SK-N-SH (cell line): ENCODE data around the gene RHOJ. TPM values are rescaled to one million over a fixed set of nuclear protein-coding genes. Genes with fewer than 3 reads are reported as not detected.
"Not testable (repeated sequence)": the region's sequence is repeated elsewhere in the genome, so short reads cannot be mapped to it uniquely, and the experiment has no call there.

Experiments used
- CTCF ChIA-PET: fragments of 300-600, 350-600 bp; formaldehyde crosslinking; extraction: SDS; loops from one replicate; lab custom pipeline; 2021; lab: Yijun Ruan, JAX
- POLR2A ChIA-PET: fragments of 350-600 bp; sonication (Branson Sonifier 250); formaldehyde crosslinking; extraction: SDS; loops from one replicate; lab custom pipeline; 2020; ENCODE audit warnings: antibody characterized with exemption, inconsistent platforms; lab: Yijun Ruan, JAX
- DNase-seq: peaks from one replicate; pipeline ENCODE4 v3.0.0; 2012
- H2AFZ ChIP-seq: fragments of 200-600 bp; sonication (generic); 2 replicates; pipeline ENCODE4 v1.8.1; 2016; ENCODE audit warnings: antibody characterized with exemption, mild to moderate bottlenecking, low read depth
- H3F3A ChIP-seq: fragments of 200-600 bp; sonication (generic); replicated peaks from 2 replicates; pipeline ENCODE3; 2016; ENCODE audit warnings: antibody characterized with exemption, mild to moderate bottlenecking; ENCODE audit not compliant: insufficient read depth
- H3K27ac ChIP-seq, 2 experiments: fragments of 200-500 bp in 1 of 2; fragments of 200-600 bp in 1 of 2; sonication (Bioruptor generic) in 1 of 2; sonication (generic), shearing (Covaris generic) in 1 of 2; 2 replicates each; pipeline versions ENCODE4 v1.5.1 to v1.6.1; 2014 to 2016; ENCODE audit warnings: low read depth in 2 of 2, inconsistent platforms in 1 of 2, low read length in 1 of 2, mild to moderate bottlenecking in 1 of 2, mixed read lengths in 1 of 2
- H3K27me3 ChIP-seq: fragments of 200-600 bp; sonication (generic), shearing (Covaris generic); 2 replicates; pipeline ENCODE4 v1.6.1; 2016; ENCODE audit warnings: mixed run types; ENCODE audit not compliant: insufficient read depth
- H3K36me3 ChIP-seq, 2 experiments: fragments of 200-500 bp in 1 of 2; fragments of 200-600 bp in 1 of 2; sonication (Bioruptor generic) in 1 of 2; sonication (generic) in 1 of 2; replicated peaks in 1 of 2; 2 replicates each; pipeline versions ENCODE3 to v1.5.1; 2014 to 2016; ENCODE audit warnings: low read length in 1 of 2, mild to moderate bottlenecking in 1 of 2; ENCODE audit not compliant: insufficient read depth in 2 of 2, control insufficient read depth in 1 of 2
- H3K4me1 ChIP-seq, 2 experiments: fragments of 200-500 bp in 1 of 2; fragments of 200-600 bp in 1 of 2; sonication (Bioruptor generic) in 1 of 2; sonication (generic), shearing (Covaris generic) in 1 of 2; 2 replicates each; pipeline versions ENCODE4 v1.5.1 to v1.6.1; 2014 to 2016; ENCODE audit warnings: low read depth in 1 of 2, low read length in 1 of 2, mixed run types in 1 of 2; ENCODE audit not compliant: insufficient read depth in 2 of 2, control insufficient read depth in 1 of 2
- H3K4me2 ChIP-seq: fragments of 200-600 bp; sonication (generic), shearing (Covaris generic); 2 replicates; pipeline ENCODE4 v1.6.1; 2017; ENCODE audit warnings: mixed run types
- H3K4me3 ChIP-seq, 2 experiments: fragments of 200-500 bp in 1 of 2; fragments of 200-600 bp in 1 of 2; sonication (Bioruptor generic) in 1 of 2; sonication (generic), shearing (Covaris generic) in 1 of 2; 2 replicates each; pipeline versions ENCODE4 v1.5.1 to v1.8.1; 2014 to 2016; ENCODE audit warnings: low read depth in 2 of 2, inconsistent platforms in 1 of 2, low read length in 1 of 2, mild to moderate bottlenecking in 1 of 2, mixed read lengths in 1 of 2, moderate library complexity in 1 of 2
- H3K79me2 ChIP-seq: fragments of 200-600 bp; sonication (generic); 2 replicates; pipeline ENCODE4 v1.8.1; 2017; ENCODE audit warnings: mild to moderate bottlenecking; ENCODE audit not compliant: insufficient read depth
- H3K9ac ChIP-seq: fragments of 200-600 bp; sonication (generic); 2 replicates; pipeline ENCODE4 v1.6.1; 2017; ENCODE audit warnings: mixed run types
- H3K9me2 ChIP-seq: fragments of 200-600 bp; sonication (generic); 2 replicates; pipeline ENCODE4 v1.6.1; 2017; ENCODE audit warnings: mixed run types
- H3K9me3 ChIP-seq: fragments of 200-600 bp; sonication (generic); 2 replicates; pipeline ENCODE4 v1.6.1; 2017; ENCODE audit warnings: mixed run types, mild to moderate bottlenecking, moderate library complexity
- H4K20me1 ChIP-seq: fragments of 200-600 bp; sonication (generic); 2 replicates; pipeline ENCODE4 v1.6.1; 2017; ENCODE audit warnings: mild to moderate bottlenecking, mixed run types; ENCODE audit not compliant: insufficient read depth
- CHD2 ChIP-seq: fragments of 150-350 bp; IDR thresholded peaks from 2 replicates; pipeline ENCODE4 v1.6.1; 2018; ENCODE audit warnings: low read length; ENCODE audit not compliant: partially characterized antibody
- ELF1 ChIP-seq: IDR thresholded peaks from 2 replicates; pipeline ENCODE4 v1.4.0; 2012
- EZH2phosphoT487 ChIP-seq: fragments of 200-600 bp; sonication (generic); IDR thresholded peaks from 2 replicates; pipeline ENCODE4 v1.6.1; 2017; ENCODE audit warnings: low read depth, mixed run types, mild to moderate bottlenecking, antibody characterized with exemption, moderate library complexity, borderline replicate concordance
- REST ChIP-seq: IDR thresholded peaks from 2 replicates; pipeline ENCODE4 v1.6.1; 2012; ENCODE audit warnings: mild to moderate bottlenecking, low read depth, low read length, moderate library complexity
- RFX5 ChIP-seq: IDR thresholded peaks from 2 replicates; pipeline ENCODE4 v1.6.1; 2012; ENCODE audit warnings: mild to moderate bottlenecking, improper control_type of control experiment, low read length
- SIN3A ChIP-seq: IDR thresholded peaks from 2 replicates; pipeline ENCODE4 v1.6.1; 2012; ENCODE audit warnings: low read depth, mild to moderate bottlenecking, low read length, moderate library complexity, borderline replicate concordance
- ZBTB33 ChIP-seq: IDR thresholded peaks from 2 replicates; pipeline ENCODE4 v1.4.0; 2012; ENCODE audit warnings: low read depth, borderline replicate concordance
- WGBS: methylation state at CpG from one replicate; pipeline ENCODE4 v1.1.6; 2017; ENCODE audit warnings: low lambda C conversion rate; 5-methylcytosine and 5-hydroxymethylcytosine counted together
- polyA plus RNA-seq, 3 experiments: library from polyadenylated mRNA; depleted of rRNA; stranded (reverse); fragments of >200 nt; gene quantifications; 2 replicates each; pipeline ENCODE4 v1.2.3, GENCODE V29; 2012
- TF ChIP-seq, protein P1 (sequence below): fragments of 150-350 bp; IDR thresholded peaks from 2 replicates; pipeline ENCODE4 v1.6.1; 2016; ENCODE audit warnings: mild to moderate bottlenecking, low read depth, low read length

RHOJ gene
- polyA plus RNA-seq, 1 of the 3 experiments (the other 2 are of a cell fraction): 12.1 TPM

GRCh38 chr14:63157195-63157594 lies 47.0 kb upstream of the RHOJ start:
- Histone ChIP-seq H4K20me1 (no peaks in the 10 kb centered on the region), H3K4me3 (no peak overlapping the region), H3K36me3 (no peaks in the 10 kb centered on the region), H3K4me1 (peaks cover 0 to 4% of the 10 kb centered on the region in 2 experiments; a peak in 1 of 4 replicates), H2AFZ (no peak overlapping the region), H3K27me3 (no peaks in the 10 kb centered on the region), H3K9me3 (no peaks in the 10 kb centered on the region), H3K27ac (no peak overlapping the region), H3K9me2 (no peaks in the 10 kb centered on the region), H3K4me2 (no peak overlapping the region), H3K79me2 (no peaks in the 10 kb centered on the region), H3F3A (no peaks in the 10 kb centered on the region), H3K9ac (no peak overlapping the region)
- ChIA-PET POLR2A (no interaction called here), CTCF (no interaction called here)
- no peak for DNase-seq
- 0% methylated on average over 2 of the region's 2 CpGs for WGBS
- TF ChIP-seq ZBTB33: no peak
- TF ChIP-seq EZH2phosphoT487: no peak
- no peak for TF ChIP-seq RFX5

- H3K9me3 ChIP-seq: peaks cover 7% of the 10 kb centered on the region; the same call in 1 of the 2 replicates
- no peaks in the 10 kb centered on the region for H3K9me2 ChIP-seq
- no peak for TF ChIP-seq ELF1
- TF ChIP-seq SIN3A: no peak
- TF ChIP-seq CHD2: no peak
- no peaks in the 10 kb centered on the region for H3K27me3 ChIP-seq
- no peak overlapping the region for H3K9ac ChIP-seq
- no peak overlapping the region for H2AFZ ChIP-seq
- ChIA-PET CTCF (no interaction called here), POLR2A (no interaction called here)
- H3K4me1 ChIP-seq: no peaks in the 10 kb centered on the region
- 39% methylated on average over 1 of the region's 1 CpG for WGBS
- H3K4me3 ChIP-seq: no peak overlapping the region
- H3K36me3 ChIP-seq: no peaks in the 10 kb centered on the region
- DNase-seq: no peak
- no peak overlapping the region for H3K4me2 ChIP-seq
- no peak overlapping the region for H3K27ac ChIP-seq
- no peaks in the 10 kb centered on the region for H3K79me2 ChIP-seq
- no peaks in the 10 kb centered on the region for H4K20me1 ChIP-seq
- no peaks in the 10 kb centered on the region for H3F3A ChIP-seq
These were observed 40.9 kb upstream of the RHOJ start for GRCh38 chr14:63163306-63163705.

- H3K4me3 ChIP-seq: no peak overlapping the region
- H3K79me2 ChIP-seq: no peaks in the 10 kb centered on the region
- CTCF ChIA-PET: no interaction called here
- no peaks in the 10 kb centered on the region for H3K27me3 ChIP-seq
- H3F3A ChIP-seq: no peaks in the 10 kb centered on the region
- no peak overlapping the region for H3K27ac ChIP-seq
- no peaks in the 10 kb centered on the region for H3K36me3 ChIP-seq
- H2AFZ ChIP-seq: no peak overlapping the region
- H3K4me2 ChIP-seq: no peak overlapping the region
- no peak overlapping the region for H3K9ac ChIP-seq
- H4K20me1 ChIP-seq: no peaks in the 10 kb centered on the region
- peaks cover 7% of the 10 kb centered on the region; the same call in 1 of the 2 replicates for H3K9me3 ChIP-seq
- no peak for DNase-seq
- no peaks in the 10 kb centered on the region for H3K9me2 ChIP-seq
- POLR2A ChIA-PET: no interaction called here
- WGBS: 0% methylated on average over 1 of the region's 2 CpGs
- TF ChIP-seq, protein P1, sequence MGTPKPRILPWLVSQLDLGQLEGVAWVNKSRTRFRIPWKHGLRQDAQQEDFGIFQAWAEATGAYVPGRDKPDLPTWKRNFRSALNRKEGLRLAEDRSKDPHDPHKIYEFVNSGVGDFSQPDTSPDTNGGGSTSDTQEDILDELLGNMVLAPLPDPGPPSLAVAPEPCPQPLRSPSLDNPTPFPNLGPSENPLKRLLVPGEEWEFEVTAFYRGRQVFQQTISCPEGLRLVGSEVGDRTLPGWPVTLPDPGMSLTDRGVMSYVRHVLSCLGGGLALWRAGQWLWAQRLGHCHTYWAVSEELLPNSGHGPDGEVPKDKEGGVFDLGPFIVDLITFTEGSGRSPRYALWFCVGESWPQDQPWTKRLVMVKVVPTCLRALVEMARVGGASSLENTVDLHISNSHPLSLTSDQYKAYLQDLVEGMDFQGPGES: no peak
- TF ChIP-seq REST: peak; percentile 81; the same call in 1 of the 2 replicates
- no peaks in the 10 kb centered on the region for H3K4me1 ChIP-seq
These were observed 40.0 kb upstream of the RHOJ start for GRCh38 chr14:63164108-63164683.

GRCh38 chr14:63165267-63165666 lies 39.0 kb upstream of the RHOJ start:
- H3K79me2 ChIP-seq, H3K27ac ChIP-seq, H3K9me3 ChIP-seq, H2AFZ ChIP-seq, H3K4me1 ChIP-seq, H3K4me2 ChIP-seq, H4K20me1 ChIP-seq, CTCF ChIA-PET, DNase-seq, H3K36me3 ChIP-seq, H3F3A ChIP-seq, POLR2A ChIA-PET, H3K4me3 ChIP-seq, H3K27me3 ChIP-seq, H3K9me2 ChIP-seq, H3K9ac ChIP-seq: not testable (repeated sequence)
- WGBS: 100% methylated on average over 2 of the region's 23 CpGs
